Lower lobe of right lung (tissue), 2 donors: ENCODE data around the gene COX6A1. TPM values are rescaled to one million over a fixed set of nuclear protein-coding genes. Genes with fewer than 3 reads are reported as not detected.

ENCODE experiments used
- ATAC-seq, 2 donors: fragments of 200-7000 bp; cut with Tn5 transposase; one replicate each; pipeline ENCODE4 v1.9.1; 2020 to 2022; ENCODE audit warnings: mild to moderate bottlenecking in 2 of 2, moderate library complexity in 2 of 2
- DNase-seq: peaks from one replicate; pipeline ENCODE4 v3.0.0-alpha.2; 2020
- H3K27ac ChIP-seq: fragments of 200-600 bp; one replicate; pipeline ENCODE4 v1.8.0; 2022
- H3K27me3 ChIP-seq: fragments of 200-600 bp; one replicate; pipeline ENCODE4 v1.8.0; 2022; ENCODE audit warnings: low read depth
- H3K36me3 ChIP-seq: fragments of 200-600 bp; one replicate; pipeline ENCODE4 v1.8.0; 2022; ENCODE audit warnings: mild to moderate bottlenecking
- H3K4me1 ChIP-seq: fragments of 200-600 bp; one replicate; pipeline ENCODE4 v1.8.0; 2022
- H3K4me3 ChIP-seq: fragments of 200-600 bp; one replicate; pipeline ENCODE4 v1.8.0; 2022; ENCODE audit warnings: mild to moderate bottlenecking
- H3K9me3 ChIP-seq: fragments of 200-600 bp; one replicate; pipeline ENCODE4 v1.8.0; 2022
- intact Hi-C: fragments of 100-400 bp; cut with DNase I; formaldehyde crosslinking; loops from one replicate; pipeline ENCODE4 v1.11.0; 2022
- total RNA-seq: library from RNA; stranded (reverse); fragmentation: NEBNext Ultra II Directional; extraction: Animal tissue kit (Norgen Biotek cat#: 25700); gene quantifications from one replicate; pipeline ENCODE4 v1.2.1, GENCODE V29; 2021
- TF ChIP-seq, protein P1 (sequence below): fragments of 200-600 bp; IDR thresholded peaks from one replicate; pipeline ENCODE4 v1.8.0; 2022; ENCODE audit warnings: antibody characterized with exemption, mild to moderate bottlenecking
- donor health status: DM: no; HTN: yes; CAD: no; lungs with severe emphysema.

COX6A1 gene
- total RNA-seq, 1 donor from 2014 or later: 263 TPM

DNA sequence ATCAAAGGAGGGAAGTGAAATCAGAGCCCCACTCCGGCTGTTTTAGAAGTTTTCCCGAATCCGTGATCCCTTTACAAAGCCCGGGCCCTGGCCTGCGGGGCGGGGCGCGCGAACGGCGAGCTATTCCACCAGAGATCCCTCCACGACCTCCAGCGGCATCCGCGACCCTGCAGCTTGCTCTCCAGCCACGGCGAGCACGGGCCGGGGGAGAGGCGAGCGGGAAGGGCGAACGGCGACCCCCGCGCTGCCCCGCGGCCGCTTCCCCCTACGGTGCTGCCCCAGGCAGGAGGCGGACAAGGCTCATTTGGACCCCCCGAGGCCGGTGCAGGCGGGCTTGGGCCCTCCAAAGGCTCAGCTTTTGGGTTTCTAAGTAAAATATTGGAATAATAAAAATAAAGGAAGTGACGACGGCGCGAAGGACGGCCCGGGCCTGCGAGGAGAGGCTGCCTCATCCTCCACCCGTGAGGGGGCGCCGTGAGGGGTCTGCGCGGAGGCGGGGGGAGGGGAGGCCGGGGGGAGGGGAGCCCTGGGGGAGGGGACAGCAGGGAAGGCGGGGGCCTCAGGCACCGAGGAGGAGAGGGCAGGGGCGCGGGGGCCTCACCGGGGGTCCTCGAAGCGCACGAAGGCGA is 31.0 kb downstream of the COX6A1 start:
- H3K4me3 ChIP-seq: peak overlapping the region; percentile 93
- peaks cover 36% of the 10 kb centered on the region for H3K4me1 ChIP-seq
- TF ChIP-seq, protein P1, sequence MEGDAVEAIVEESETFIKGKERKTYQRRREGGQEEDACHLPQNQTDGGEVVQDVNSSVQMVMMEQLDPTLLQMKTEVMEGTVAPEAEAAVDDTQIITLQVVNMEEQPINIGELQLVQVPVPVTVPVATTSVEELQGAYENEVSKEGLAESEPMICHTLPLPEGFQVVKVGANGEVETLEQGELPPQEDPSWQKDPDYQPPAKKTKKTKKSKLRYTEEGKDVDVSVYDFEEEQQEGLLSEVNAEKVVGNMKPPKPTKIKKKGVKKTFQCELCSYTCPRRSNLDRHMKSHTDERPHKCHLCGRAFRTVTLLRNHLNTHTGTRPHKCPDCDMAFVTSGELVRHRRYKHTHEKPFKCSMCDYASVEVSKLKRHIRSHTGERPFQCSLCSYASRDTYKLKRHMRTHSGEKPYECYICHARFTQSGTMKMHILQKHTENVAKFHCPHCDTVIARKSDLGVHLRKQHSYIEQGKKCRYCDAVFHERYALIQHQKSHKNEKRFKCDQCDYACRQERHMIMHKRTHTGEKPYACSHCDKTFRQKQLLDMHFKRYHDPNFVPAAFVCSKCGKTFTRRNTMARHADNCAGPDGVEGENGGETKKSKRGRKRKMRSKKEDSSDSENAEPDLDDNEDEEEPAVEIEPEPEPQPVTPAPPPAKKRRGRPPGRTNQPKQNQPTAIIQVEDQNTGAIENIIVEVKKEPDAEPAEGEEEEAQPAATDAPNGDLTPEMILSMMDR: no peak
- H3K9me3 ChIP-seq: no peaks in the 10 kb centered on the region
- H3K27ac ChIP-seq: peak overlapping the region; percentile 94
- peak; percentile 38 for ATAC-seq
- H3K36me3 ChIP-seq: peaks cover 37% of the 10 kb centered on the region
- peak; percentile 57 for DNase-seq
- intact Hi-C loops: no loop called here
- H3K27me3 ChIP-seq: no peaks in the 10 kb centered on the region

DNA sequence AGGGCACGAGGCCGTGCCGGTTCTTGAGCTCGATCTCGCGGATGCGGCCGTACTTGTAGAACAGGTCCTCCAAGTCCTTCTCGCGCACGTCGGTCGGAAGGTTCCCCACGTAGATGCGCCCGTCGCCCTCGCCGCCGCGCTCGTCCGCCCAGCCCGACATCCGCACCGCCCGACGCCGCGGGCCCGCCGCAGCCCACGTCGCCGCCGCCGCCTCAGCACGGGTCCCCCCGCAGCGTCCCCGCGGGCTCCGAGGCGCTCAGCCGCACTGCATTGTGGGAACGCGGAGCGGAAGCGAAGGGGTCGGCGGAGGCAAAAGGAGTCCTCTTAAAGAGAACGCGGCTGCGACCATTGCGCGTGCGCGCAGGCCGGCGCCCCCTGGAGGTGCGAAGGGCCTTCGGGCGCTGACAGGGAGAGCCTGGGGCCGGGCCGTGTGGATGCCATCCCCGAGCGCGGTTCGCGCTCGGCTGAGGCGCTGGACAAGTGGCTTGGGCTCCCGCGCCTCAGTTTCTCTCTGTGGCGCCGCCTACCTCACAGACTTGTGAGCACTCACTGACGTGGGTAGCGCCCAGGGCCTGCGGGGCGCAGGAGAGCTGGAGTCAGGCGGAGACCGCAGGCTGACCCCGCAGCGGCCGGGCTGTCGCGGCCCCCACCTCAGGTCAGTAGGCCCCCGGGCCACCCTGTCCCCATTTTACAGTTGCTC is 31.7 kb downstream of the COX6A1 start, which contains the start of gene SRSF9:
Gene SRSF9 (minus strand): TSS at position 299 of the 700 bp plus-strand sequence. CDS start 139 bp downstream, at position 160.
- H3K36me3 ChIP-seq: peaks cover 31% of the 10 kb centered on the region

DNA sequence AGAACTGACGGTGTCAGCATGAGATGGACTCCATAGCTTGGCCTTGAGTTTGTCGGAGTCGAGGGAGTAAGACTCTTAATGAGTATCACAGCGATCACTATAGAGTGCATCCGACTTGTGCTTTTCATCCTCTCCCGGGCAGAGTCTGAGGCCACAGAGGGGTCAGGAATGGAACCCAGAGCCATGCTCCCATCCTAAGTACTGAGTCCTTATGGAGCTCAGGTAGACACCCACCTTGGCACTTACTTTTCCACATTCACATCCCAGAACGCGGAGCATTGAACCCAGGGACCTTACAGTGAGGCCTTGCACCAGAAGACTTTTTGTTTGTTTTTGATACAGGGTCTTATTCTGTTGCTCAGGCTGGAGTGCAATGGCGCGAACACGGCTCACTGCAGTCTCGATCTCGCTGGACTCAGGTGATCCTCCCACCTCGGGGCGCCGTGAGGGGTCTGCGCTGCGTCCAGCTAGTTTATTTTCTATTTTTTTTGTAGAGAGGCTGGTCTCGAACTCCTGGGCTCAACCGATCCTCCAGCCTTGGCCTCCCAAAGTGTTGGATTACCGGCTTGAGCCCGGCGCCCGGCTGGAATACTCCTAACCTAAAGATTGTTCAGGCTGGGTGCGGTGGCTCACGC is 32.4 kb downstream of the COX6A1 start:
- H3K4me1 ChIP-seq: peaks cover 36% of the 10 kb centered on the region
- H3K4me3 ChIP-seq: peak overlapping the region; percentile 93
- DNase-seq (no peak), ATAC-seq (peak in 1 of 2 donors; percentile 22)
- peak overlapping the region; percentile 94 for H3K27ac ChIP-seq
- H3K27me3 ChIP-seq: no peaks in the 10 kb centered on the region
- no peaks in the 10 kb centered on the region for H3K9me3 ChIP-seq
- intact Hi-C loops: no loop called here
- TF ChIP-seq, protein P1: no peak
- peaks cover 24% of the 10 kb centered on the region for H3K36me3 ChIP-seq

More for the DNA sequence above, 31.7 kb downstream of the COX6A1 start, which contains the start of gene SRSF9:
- DNase-seq: peak; percentile 97
- Histone ChIP-seq H3K4me3 (peak within 1 kb of the TSS; percentile 93), H3K9me3 (no peaks in the 10 kb centered on the region), H3K27me3 (no peaks in the 10 kb centered on the region), H3K4me1 (peaks cover 36% of the 10 kb centered on the region), H3K27ac (peak within 1 kb of the TSS; percentile 94)
- intact Hi-C loops: no loop called here
- ATAC-seq: peak; percentile 97
- TF ChIP-seq, protein P1: peak; percentile 92

DNA sequence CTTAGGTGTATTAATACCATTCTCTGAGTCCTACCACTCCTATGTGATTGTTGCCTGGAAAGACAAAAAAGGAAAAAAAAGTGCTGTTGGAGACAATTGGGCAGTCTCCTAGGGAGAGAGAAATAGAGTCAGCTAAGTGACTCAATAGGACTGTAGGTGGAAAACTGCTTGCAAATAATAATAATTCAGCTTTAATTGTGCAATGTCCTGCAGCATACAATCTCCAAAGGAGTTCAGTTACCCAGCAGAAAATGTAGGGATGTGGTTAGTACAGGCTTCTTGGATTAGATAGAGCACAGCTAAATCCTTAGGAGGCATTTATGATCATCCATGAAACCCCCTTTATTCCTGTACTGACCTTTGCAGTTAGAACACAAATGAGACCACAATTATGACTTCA is 34.6 kb downstream of the COX6A1 start:
- H3K4me3 ChIP-seq: no peak overlapping the region
- no peak for DNase-seq
- TF ChIP-seq, protein P1: no peak
- no peaks in the 10 kb centered on the region for H3K9me3 ChIP-seq
- no peaks in the 10 kb centered on the region for H3K27me3 ChIP-seq
- peaks cover 1% of the 10 kb centered on the region for H3K36me3 ChIP-seq
- no peak for ATAC-seq
- intact Hi-C loops: no loop called here
- H3K4me1 ChIP-seq: peaks cover 20% of the 10 kb centered on the region
- H3K27ac ChIP-seq: no peak overlapping the region

DNA sequence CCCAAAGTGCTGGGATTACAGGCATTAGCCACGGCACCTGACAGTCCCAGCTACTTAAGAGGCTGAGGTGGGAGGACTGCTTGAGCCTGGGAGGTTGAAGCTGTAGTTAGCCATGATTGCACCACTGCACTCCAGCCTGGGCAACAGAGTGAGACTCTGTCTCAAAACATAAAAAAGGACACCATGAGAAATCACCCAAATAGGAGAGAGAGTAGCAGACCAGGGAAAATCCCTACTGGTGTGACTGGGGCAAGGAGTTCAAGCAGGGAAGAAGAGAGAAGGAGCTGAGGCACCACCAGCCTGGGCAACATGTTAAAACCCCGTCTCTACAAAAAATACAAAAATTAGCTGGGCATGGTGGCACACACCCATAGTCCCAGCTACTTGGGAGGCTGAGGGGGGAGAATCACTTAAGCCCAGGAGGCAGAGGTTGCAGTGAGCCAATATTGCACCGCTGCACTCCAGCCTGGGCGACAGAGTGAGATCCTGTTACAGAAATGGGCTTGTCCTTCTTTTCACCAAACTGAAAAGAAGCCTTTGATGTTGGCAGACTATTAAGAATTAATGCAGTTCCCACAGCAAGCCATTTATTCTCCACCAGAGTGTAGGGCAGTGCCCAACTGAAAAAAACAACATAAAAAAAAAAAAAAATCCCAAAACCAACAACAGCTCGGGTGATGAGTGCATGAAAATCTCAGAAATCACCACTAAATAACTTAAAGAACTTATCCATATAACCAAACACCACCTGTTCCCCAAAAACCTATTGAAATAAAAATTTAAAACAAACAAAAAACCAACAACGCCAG is 36.1 kb downstream of the COX6A1 start:
- peaks cover 9% of the 10 kb centered on the region for H3K4me1 ChIP-seq
- H3K9me3 ChIP-seq: no peaks in the 10 kb centered on the region
- DNase-seq (no peak), ATAC-seq (no peak)
- no peak overlapping the region for H3K4me3 ChIP-seq
- TF ChIP-seq, protein P1: no peak
- H3K27me3 ChIP-seq: no peaks in the 10 kb centered on the region
- H3K36me3 ChIP-seq: no peaks in the 10 kb centered on the region
- intact Hi-C loops: no loop called here
- H3K27ac ChIP-seq: no peak overlapping the region
